DND-41 (cell line): ENCODE data around the gene PTPN4.

Experiments
- ATAC-seq: fragments of 200-7000 bp; cut with Tn5 transposase; 3 replicates; pipeline ENCODE4 v1.9.1; 2021; ENCODE audit warnings: low read depth; ENCODE audit not compliant: insufficient read depth
- DNase-seq: peaks from one replicate; pipeline ENCODE4 v3.0.0-alpha.2; 2020
- H2AFZ ChIP-seq: 2 replicates; pipeline ENCODE4 v1.6.0; 2012; ENCODE audit warnings: low read depth, low read length
- H3K27ac ChIP-seq: 2 replicates; pipeline ENCODE4 v1.5.1; 2012; ENCODE audit warnings: low read length, inconsistent platforms
- H3K27me3 ChIP-seq: fragments of 200-600 bp; sonication (generic); 2 replicates; pipeline ENCODE4 v1.6.0; 2012; ENCODE audit warnings: low read length, mild to moderate bottlenecking, inconsistent platforms; ENCODE audit not compliant: insufficient read depth, poor library complexity
- H3K36me3 ChIP-seq: 2 replicates; pipeline ENCODE4 v1.5.1; 2012; ENCODE audit warnings: low read length, inconsistent platforms; ENCODE audit not compliant: insufficient read depth
- H3K4me1 ChIP-seq: 2 replicates; pipeline ENCODE4 v1.5.1; 2012; ENCODE audit warnings: mild to moderate bottlenecking, low read length; ENCODE audit not compliant: insufficient read depth
- H3K4me2 ChIP-seq: 2 replicates; pipeline ENCODE4 v1.6.0; 2012; ENCODE audit warnings: mild to moderate bottlenecking, moderate library complexity, low read length, inconsistent platforms; ENCODE audit not compliant: insufficient read depth
- H3K4me3 ChIP-seq, 2 experiments: fragments of 200-600 bp in 1 of 2; shearing (Covaris generic) in 1 of 2; 2 replicates each; pipeline ENCODE4 v1.5.1; 2012 to 2016; ENCODE audit warnings: inconsistent platforms in 2 of 2, low read length in 2 of 2, mild to moderate bottlenecking in 2 of 2, low read depth in 1 of 2, moderate library complexity in 1 of 2
- H3K79me2 ChIP-seq: 2 replicates; pipeline ENCODE4 v1.6.0; 2012; ENCODE audit warnings: low read length, inconsistent platforms; ENCODE audit not compliant: insufficient read depth
- H3K9ac ChIP-seq: 2 replicates; pipeline ENCODE4 v1.6.0; 2012; ENCODE audit warnings: low read depth, mild to moderate bottlenecking, inconsistent platforms, low read length, moderate library complexity
- H3K9me3 ChIP-seq: 2 replicates; pipeline ENCODE4 v1.5.1; 2012; ENCODE audit warnings: low read length, moderate library complexity, mild to moderate bottlenecking, inconsistent platforms; ENCODE audit not compliant: insufficient read depth, severe bottlenecking
- H4K20me1 ChIP-seq: 2 replicates; pipeline ENCODE4 v1.6.0; 2012; ENCODE audit warnings: low read length; ENCODE audit not compliant: insufficient read depth
- EZH2 ChIP-seq: IDR thresholded peaks from 3 replicates; pipeline ENCODE4 v1.6.1; 2012; ENCODE audit warnings: borderline replicate concordance, low read depth, mild to moderate bottlenecking, moderate library complexity, low read length, inconsistent platforms; ENCODE audit not compliant: severe bottlenecking
- TF ChIP-seq, protein P1 (sequence below): IDR thresholded peaks from 2 replicates; pipeline ENCODE4 v1.5.1; 2012; ENCODE audit warnings: borderline replicate concordance, low read length, moderate library complexity, mild to moderate bottlenecking; ENCODE audit not compliant: poor library complexity, severe bottlenecking; ENCODE audit errors: extremely low read depth

The PTPN4 gene

DNA sequence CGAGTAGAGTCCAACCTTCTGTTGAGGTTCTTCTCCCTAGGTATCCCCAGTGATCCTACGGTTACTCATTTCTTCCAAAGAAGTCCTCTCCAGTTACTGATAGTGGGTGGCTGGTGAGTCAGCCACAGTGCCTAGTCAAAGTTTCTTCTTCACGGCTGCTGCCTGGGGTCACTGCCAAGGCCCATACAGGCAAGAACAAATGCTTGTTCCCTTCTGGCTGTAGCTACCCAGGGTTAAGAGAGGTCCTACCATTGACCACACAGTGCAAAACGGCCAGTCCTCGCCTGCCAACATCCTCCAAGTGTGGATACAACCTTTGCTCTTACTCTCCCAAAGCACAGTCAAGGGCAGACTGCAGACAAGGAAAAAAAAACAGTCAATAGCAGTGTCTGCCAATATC lies 2.9 kb upstream of the PTPN4 start:
- no peak for TF ChIP-seq EZH2
- TF ChIP-seq, protein P1, sequence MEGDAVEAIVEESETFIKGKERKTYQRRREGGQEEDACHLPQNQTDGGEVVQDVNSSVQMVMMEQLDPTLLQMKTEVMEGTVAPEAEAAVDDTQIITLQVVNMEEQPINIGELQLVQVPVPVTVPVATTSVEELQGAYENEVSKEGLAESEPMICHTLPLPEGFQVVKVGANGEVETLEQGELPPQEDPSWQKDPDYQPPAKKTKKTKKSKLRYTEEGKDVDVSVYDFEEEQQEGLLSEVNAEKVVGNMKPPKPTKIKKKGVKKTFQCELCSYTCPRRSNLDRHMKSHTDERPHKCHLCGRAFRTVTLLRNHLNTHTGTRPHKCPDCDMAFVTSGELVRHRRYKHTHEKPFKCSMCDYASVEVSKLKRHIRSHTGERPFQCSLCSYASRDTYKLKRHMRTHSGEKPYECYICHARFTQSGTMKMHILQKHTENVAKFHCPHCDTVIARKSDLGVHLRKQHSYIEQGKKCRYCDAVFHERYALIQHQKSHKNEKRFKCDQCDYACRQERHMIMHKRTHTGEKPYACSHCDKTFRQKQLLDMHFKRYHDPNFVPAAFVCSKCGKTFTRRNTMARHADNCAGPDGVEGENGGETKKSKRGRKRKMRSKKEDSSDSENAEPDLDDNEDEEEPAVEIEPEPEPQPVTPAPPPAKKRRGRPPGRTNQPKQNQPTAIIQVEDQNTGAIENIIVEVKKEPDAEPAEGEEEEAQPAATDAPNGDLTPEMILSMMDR: no peak
- peaks cover 19% of the 10 kb centered on the region for H3K79me2 ChIP-seq
- DNase-seq (no peak), ATAC-seq (no peak)
- H3K27me3 ChIP-seq: no peaks in the 10 kb centered on the region
- H2AFZ ChIP-seq: no peak overlapping the region
- H3K9ac ChIP-seq: no peak overlapping the region
- no peaks in the 10 kb centered on the region for H4K20me1 ChIP-seq
- no peaks in the 10 kb centered on the region for H3K9me3 ChIP-seq
- no peak overlapping the region for H3K27ac ChIP-seq
- no peak overlapping the region for H3K4me3 ChIP-seq
- H3K4me2 ChIP-seq: no peak overlapping the region
- no peaks in the 10 kb centered on the region; the same call in 1 of the 2 replicates for H3K36me3 ChIP-seq
- H3K4me1 ChIP-seq: peaks cover 21% of the 10 kb centered on the region

DNA sequence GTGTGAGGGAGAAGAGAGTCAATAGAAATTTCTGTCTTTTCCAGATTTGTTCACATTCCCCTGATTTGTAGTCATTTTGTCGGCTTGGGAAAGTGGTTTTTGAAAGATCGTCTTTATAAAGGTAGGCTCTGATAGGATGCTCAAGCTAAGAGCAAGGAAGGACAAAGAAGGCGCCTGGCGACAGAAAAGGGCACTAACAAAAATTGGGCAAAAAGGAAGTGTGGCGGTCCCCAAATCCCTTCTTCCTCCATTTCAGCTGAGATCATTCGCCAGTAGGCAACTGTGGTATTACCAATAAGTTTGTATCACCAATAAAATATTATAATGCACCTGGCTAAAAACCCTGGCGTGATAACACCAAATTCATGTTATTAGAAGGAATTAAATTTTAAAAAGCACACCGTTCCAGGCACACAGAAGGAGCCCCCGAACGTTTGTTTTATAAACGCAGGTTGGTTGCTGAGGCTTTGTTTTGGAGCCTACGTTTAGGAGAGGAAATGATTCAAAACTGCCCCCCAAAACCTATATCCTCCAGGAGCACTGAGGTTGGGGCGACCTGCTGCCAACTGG lies 756 bp upstream of the PTPN4 start:
- no peaks in the 10 kb centered on the region for H3K9me3 ChIP-seq
- ATAC-seq (no peak), DNase-seq (no peak)
- no peaks in the 10 kb centered on the region for H3K27me3 ChIP-seq
- no peaks in the 10 kb centered on the region; the same call in 1 of the 2 replicates for H4K20me1 ChIP-seq
- peak overlapping the region; percentile 88 for H2AFZ ChIP-seq
- H3K4me2 ChIP-seq: peak overlapping the region; percentile 72
- peaks cover 42% of the 10 kb centered on the region for H3K4me1 ChIP-seq
- peak overlapping the region; percentile 80 for H3K27ac ChIP-seq
- TF ChIP-seq, protein P1: no peak
- no peak for TF ChIP-seq EZH2
- H3K79me2 ChIP-seq: peaks cover 41% of the 10 kb centered on the region
- H3K9ac ChIP-seq: peak overlapping the region; percentile 92
- peak overlapping the region; percentile 15 to 96; a peak in 3 of 4 replicates for H3K4me3 ChIP-seq
- no peaks in the 10 kb centered on the region; the same call in 1 of the 2 replicates for H3K36me3 ChIP-seq

DNA sequence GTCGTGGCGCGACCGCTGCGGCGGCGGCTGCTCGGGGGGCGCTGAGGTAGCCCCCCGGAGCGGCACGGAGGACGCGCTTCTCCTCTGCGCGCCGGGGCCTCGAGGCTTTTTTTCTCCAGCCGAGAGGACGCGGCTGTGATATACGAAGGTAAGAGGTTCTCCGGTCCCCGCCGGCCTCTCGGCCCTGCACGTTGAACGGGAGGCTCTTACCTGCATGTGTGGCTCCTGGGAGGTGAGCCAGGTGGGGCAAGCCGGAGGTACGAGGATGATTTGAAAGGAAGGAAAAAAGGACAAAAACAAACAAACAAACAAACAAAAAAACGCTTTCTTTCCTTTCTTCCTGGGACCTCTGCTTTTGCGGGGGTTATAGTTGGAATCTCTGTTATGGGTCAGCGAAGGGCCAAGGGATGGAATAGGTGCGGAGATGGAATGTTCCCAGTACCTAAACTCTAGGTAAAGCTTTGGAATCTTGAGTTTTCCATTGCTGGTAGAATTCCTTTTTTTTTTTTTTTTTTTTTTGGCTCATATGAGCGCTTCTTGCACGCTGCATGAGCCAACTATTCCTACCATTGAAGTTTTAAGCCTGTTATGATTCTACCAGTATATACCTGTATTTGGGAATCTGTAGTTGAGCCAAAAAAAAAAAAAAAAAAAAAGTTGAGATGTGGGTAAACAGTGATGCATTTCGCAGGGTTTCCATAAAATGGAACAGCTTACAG lies 674 bp downstream of the PTPN4 start:
- no peak for ATAC-seq
- TF ChIP-seq, protein P1: no peak
- TF ChIP-seq EZH2: no peak

More for the DNA sequence above, 674 bp downstream of the PTPN4 start:
- peak overlapping the region; percentile 88 for H2AFZ ChIP-seq
- H3K27ac ChIP-seq: peak overlapping the region; percentile 93
- no peaks in the 10 kb centered on the region; the same call in 1 of the 2 replicates for H3K36me3 ChIP-seq
- DNase-seq: no peak
- no peaks in the 10 kb centered on the region; the same call in 1 of the 2 replicates for H4K20me1 ChIP-seq
- H3K79me2 ChIP-seq: peaks cover 54% of the 10 kb centered on the region
- peak overlapping the region; percentile 92 for H3K9ac ChIP-seq
- H3K4me2 ChIP-seq: peak overlapping the region; percentile 72
- H3K4me1 ChIP-seq: peaks cover 56% of the 10 kb centered on the region
- no peaks in the 10 kb centered on the region for H3K27me3 ChIP-seq
- H3K4me3 ChIP-seq: peak overlapping the region; percentile 96 to 97
- no peaks in the 10 kb centered on the region for H3K9me3 ChIP-seq
